HG03196 (cell line): ENCODE measurements around the gene RPL27A.

Experiments used
- ATAC-seq: cut with Tn5 transposase; IDR thresholded peaks from one replicate; pipeline ENCODE4 v1.9.1; 2021; ENCODE audit not compliant: unreplicated experiment

RPL27A gene

DNA sequence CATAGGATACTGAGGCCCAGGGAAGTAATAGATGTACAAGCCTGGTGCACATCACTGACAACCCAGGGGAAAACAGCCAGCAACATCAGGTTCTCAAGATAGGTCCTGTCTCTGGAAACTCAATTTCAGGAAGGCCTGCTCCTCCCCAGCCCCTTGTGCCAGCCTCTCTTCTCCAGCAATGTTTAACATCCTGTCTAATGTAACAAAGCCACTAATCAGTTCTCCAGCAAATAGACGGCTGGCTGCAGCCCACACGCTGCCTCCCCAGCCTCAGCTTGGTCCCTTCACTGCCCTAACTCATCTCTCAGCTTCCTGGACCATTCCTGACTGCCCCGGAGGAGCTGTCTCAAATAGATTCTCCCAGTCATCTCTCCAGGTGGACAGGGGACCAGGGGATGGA lies 37.8 kb downstream of the RPL27A start:
- no peak for ATAC-seq

DNA sequence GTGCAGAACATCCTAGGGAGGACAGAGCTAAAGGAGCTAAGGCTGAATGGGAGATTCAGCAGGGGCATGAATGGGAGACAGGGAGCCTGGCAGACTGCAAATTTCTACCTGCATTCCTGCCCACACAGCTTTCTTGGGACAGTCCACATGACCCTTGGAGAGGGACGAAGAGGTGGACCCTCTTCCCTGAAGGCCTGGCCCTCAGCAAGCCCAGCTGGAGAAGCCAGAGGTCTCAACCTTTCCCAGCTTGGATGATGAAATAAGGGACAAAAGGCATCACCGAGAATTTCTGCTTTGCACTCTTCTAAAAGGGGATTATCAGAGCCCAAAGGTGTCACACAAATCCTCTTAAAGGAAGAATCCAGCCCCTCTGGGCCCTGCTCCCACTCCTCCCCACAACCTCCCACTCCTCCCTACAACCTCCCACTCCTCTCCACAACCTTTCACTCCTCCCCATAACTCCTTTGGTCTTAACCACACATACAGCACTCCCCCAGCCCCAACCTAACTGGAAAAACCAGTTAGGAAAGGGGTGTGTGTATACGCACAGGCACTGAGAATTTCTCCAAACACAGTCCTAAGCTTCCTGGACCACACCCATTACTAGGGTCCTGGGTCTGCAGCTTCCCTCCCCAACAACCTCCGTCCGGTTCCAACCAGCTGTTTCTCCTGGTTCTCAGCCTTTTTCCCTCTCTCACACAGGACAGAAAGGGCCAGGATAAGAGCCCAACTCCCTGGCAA lies 38.4 kb downstream of the RPL27A start:
- ATAC-seq: no peak

DNA sequence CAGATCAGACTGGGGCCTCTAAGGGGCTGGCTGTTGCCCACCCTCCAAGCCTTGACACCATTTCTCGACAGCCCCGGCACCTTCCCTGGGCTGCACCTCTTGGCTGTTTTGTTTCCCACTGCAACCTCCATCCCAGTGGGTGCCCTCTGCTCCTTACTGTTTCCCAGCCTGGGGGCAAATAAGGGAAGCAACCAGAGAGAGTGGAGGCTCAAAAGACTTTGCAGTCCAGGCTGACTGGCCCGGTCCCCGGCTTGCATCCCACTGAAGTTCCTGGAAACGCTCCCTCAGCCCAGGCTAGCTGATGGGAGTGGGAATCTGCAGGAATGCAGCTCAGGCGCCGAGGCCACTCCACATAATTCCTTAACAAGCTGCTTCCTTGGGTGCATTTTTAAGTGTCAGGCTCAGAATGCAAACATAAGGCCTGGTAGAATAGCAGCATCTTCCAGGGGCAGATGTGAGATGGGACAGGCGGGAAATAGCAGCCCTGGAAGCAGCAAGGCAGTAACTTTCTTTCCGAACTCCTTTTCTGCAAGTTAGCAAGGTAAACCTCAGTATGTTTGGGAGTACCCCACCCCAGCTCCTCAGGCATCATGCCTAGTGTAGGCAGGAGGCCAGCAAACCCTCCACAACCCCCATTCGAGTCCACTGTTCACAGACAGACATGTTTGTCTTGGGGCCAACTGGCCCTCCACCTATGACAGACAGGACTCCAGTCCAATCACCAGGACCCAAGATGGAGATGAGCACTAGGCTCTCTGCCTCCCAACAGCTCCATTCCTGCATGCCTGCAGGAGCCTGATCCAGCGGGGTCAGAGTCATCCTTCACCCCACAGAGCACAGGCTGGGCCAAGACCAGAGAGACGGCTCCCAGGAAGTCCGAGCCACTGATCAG lies 39.3 kb downstream of the RPL27A start:
- no peak for ATAC-seq

DNA sequence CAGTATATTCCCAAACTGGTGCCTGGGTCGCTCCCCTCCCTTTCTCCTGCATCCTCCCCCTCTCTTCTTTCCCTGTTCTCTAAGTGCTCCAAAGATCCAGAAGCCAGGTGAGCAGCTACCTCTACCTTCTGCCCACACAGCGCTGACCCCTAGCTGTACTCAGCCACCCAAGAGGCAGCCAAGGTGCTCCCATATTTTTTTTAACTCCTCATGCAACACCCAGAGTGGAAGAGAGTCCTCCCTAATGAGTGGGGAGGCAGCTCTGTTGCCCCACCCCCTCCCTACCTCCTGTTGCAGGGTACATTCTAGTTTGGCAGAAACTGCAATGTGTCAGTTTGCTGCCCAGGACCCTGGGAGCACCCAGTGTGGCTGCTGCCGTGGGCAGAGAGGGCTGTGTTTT lies 40.2 kb downstream of the RPL27A start:
- ATAC-seq: no peak

DNA sequence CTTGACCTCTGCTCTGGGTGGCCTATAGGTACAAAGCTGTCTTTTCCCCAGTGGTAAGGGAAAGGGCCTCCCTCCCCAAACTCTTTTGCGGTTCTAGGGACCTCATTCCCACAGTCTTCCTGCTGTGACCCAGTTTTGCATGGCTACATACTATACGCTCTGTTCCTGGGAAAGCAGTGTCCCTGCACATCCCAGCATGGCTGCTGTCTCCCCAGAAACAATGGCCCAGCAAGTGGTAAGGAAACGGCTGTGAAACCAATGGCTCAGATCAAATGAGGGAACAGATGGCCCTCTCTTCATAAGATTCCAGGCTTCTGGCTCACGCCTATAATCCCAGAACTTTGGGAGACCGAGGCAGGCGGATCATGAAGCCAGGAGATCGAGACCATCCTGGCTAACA lies 41.1 kb downstream of the RPL27A start:
- ATAC-seq: no peak

DNA sequence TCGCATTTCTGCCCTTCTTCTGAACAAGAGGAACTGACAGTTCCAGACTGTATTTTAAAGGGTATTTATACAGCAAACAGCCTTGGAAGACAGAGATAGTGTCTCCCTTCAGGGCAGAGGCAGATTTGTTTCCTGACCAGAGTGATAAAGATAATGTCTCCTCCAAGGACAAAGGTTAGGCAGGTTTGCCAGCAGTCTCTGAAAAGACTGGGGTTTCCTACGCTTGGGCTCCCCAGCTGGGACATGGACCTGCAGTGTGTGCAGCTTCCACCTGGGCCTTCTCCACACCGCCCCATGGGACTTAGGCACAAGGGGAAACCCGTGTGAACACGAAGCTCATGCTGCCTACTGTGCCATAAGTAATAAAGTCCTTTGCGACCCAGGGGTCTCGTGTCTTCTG lies 42.1 kb downstream of the RPL27A start:
- no peak for ATAC-seq

DNA sequence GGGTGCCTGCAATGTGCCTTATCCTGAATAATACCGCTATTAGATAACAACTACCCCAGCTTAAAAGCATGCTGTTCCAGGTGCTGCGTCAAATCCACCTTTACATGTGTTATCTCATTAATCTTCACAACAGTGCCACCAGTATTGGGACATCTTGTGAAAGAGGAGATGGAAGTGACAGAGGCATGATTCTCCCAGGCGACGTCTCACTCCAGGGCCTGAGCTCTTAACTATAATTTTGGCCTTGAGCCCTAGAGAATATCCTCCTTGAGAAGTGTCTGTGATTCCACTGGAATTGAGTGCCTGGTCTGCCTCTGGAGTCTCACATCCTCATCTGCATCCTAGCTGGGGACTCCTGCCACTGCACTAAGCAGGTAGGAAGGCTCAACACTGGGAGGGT lies 43.8 kb downstream of the RPL27A start:
- ATAC-seq: no peak

DNA sequence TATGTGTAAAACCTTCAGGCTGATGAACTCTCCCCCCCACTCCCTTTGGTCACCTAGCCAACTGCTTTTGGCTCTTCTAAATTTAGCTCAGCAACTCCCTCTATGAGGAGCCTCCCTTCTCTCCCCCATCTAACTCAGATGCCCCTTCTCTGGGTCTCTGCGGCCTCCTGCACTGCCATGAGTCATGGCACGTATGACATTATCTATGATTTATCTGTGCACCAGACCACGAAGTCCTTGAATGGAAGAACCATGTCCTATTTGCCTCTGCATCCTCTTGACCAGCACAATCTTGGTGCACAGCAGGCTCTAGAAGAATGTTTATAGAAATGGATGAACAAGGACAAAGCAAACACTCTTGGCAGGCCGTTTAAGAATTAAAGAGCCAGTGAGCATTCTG lies 46.0 kb downstream of the RPL27A start:
- no peak for ATAC-seq

DNA sequence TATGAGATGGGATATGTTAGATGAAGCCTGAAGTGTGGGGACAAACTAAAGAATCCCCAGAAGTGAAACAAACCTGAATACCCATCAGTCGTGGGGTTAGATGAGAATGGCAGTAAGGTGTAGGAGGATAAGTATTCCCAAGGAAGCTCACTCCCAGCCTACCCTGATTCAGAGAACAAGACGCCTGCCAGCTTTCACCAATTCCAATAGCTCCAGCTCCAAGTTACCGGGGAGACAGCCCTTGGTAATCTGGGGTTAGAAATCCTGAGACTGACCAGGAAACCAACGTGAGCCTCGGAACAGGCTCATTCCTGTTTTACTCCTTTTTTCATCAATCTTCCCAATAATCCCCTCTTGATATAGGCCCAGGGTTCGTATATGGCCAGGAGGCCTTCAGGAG lies 46.5 kb downstream of the RPL27A start:
- no peak for ATAC-seq

DNA sequence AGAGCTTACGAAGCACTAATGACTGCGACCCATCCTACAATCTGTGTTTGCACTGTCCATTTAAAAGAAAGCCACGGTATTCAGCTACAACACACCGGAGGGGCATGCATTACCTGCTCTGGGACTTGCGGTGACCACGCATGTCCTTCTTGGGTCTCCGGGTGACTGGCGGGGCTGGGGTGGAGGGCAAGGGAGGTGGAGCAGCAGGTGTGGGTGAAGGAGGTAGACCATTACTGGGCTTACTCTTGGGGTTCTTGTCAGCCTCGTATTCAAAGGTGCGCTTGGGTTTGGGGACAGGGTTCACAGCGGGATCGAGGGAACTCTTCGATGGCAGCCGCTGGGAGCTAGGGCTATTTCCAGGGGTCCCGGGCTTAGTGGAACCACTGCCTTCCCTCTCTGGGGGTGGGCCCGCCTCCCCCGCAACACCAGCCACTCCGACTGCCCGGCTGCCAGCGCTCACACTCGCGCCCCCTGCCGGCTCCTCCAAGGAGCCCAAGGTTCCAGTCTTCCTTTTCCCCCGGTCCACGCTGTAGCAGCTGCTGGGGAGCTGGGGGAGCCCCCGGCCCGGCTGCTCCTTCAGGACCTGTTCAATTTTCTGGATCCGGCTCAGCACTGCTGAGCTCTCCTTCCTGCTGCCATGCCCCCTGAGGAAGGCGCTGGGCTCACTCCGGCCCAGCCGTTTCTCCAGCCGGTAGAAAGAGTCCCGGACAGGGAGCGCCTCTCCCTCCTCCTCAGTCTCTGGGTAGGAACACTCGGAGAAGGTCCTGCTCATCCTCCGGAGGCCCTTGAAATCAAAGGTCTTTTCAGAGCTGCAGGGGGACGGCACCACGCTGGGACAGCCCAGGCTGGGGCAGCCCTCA lies 47.5 kb downstream of the RPL27A start:
- ATAC-seq: no peak

DNA sequence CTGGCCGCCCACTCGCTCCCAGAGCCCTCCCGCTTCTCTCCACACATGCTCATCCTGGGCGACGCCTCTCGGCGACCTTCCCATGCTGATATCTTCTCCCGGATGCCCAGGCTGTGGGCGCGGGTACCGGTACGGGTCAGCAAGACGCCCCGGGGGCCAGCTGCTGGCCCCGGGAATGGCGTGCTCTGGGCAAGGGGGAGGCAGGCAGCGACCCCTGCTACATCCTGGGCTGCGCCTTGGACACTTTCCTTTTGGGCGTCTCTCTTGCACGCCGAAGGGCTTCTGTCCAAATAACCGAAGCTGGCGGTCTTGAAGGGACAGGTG lies 48.1 kb downstream of the RPL27A start:
- ATAC-seq: no peak

DNA sequence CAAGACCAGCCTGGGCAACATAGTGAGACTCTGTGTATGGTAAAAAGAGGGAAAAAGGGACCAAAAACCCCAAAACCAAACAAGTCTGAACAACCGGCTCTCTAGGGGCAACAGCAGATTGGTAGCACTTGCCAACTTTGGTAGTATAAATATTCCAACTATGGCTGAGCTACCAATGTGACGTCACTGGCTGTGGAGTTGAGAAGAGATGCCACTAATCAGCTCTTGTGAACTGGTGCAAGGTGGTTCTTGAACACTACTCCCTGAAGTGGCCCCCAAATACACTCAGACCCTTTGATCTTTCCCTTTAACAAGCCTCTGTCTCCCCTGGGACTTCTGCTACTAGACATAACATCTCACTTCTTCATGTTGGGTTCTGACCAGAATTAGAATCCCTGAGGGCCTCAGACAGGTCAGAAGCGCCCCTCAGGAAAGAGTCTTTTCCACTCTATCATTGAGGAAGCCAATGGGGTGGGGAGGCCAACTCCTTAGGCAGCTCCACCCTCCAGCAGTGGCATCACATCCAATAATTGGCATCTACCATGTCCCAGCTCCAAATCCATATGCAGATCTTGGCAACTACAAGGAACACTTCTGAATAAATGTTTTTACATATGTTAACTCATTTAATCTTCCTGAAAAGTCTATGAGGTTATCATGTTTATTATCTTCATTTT lies 49.2 kb downstream of the RPL27A start:
- no peak for ATAC-seq

DNA sequence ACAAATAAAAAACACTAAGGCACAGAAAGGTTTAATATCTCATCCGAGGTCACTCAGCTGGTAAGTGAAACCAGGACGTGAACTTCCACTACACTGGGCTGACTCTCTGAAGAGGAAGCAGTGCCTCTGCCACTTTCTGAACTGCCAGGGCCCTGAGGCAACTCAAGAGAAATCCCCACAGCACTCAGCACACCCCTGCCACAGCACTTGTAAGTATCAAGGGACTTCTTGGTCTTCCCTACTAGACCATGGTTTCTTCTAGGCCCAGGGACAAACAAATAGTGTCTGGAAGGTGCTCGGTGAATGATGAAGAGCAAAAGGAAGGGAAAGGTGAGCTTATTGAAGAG lies 49.7 kb downstream of the RPL27A start:
- ATAC-seq: peak; percentile 84

DNA sequence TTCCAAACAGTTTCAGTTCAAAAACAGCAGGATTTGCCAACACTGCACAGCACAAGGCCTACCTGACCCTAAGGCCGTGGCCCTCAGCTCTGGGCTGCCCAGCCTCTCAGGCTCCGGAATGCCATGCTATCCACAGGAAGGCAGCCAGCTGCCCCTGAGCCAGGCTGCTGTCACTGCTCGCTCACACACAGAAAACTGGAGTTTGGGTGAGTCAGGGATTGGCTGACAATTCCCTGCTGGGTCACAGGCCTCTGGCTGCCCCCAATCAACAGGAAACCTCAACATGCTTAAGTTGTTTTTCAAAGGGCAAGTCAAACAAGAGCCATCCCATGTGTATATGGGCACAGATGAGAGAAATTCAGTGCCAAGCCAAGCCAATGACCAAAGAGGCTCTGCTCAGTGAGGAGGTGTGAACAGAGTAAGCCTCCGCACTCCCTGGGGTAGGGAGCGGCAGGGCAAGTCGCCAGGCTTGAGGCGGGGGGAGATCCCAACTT lies 50.2 kb downstream of the RPL27A start:
- ATAC-seq: peak; percentile 2

DNA sequence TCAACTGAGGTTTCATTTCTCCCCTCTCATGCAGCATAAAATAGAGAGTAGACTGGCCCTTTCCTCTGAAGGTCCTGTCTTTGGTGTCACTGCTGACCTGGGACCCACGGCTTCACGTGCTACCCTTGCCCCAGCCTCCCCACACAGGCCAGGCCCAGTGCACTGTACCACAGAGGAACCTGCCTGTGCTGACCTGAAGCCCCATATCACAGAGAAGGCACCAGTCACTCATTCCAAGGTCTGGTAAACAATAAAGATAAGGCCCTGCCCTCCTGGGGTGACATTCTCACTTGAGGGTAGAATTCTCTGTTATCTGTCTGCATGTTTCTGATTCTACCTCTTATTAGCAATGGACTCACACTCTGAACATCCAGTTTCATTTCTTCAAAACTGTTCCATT lies 51.3 kb downstream of the RPL27A start:
- no peak for ATAC-seq

DNA sequence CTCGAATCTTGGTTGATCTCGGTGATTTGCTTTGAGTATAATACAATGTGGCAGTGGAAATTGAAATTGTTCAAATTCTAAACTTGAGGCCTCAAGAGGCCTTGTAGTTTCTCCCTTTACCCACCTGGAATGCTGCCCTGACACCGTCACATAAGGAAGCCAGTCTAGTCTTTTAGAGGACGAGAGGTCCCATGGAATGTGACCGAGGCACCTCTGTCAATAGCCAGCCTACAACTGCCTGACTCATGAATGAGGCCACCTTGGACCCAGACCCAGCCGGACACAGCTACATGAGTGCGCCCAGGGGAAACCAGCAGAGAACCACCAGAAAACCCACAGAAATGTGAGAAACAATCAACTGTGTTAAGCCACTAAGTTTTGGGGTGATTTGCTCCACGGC lies 52.5 kb downstream of the RPL27A start:
- no peak for ATAC-seq

DNA sequence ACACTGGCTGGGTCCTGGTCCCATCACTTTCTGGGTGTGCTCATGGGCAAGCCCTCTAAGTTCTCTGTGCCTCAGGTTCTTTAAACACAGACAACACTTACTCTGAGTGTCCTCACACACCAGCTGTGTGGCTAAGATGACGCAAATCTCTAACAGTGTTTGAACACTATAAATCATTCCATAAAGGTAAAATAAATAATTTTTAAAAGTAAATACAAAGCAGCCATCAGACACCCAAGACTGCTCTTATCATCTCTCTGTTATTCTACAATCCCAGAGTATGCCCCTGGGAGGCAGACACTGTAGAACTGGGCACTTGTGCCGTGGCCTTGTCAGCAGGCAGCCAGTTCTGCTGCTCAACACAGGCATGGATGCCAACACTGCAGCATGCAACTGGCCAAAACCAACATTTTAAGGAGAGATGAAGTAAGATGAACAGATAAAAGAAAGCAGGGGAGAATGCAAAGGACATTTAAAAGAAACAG lies 56.8 kb downstream of the RPL27A start:
- no peak for ATAC-seq
